CD4-positive, alpha-beta T cell (primary cell): Measurements from ENCODE around the gene GLCCI1. TPM values are rescaled to one million over a fixed set of nuclear protein-coding genes. Genes with fewer than 3 reads are reported as not detected.

Source experiments
- ATAC-seq: fragments of 200-7000 bp; cut with Tn5 transposase; one replicate; pipeline ENCODE4 v1.10.0; 2022; ENCODE audit warnings: mild to moderate bottlenecking; ENCODE audit not compliant: poor library complexity
- CTCF ChIA-PET: fragments of 350-600 bp; sonication (Branson Sonifier 250); formaldehyde crosslinking; loops from one replicate; lab custom pipeline; 2021; ENCODE audit warnings: antibody characterized with exemption, inconsistent platforms; lab: Charles Lee
- POLR2A ChIA-PET: fragments of 350-600 bp; sonication (Branson Sonifier 250); formaldehyde crosslinking; loops from one replicate; lab custom pipeline; 2021; ENCODE audit warnings: antibody characterized with exemption, inconsistent platforms; lab: Charles Lee
- DNase-seq, 14 experiments: peaks; one replicate each; pipeline ENCODE4 v3.0.0-alpha.2; 2013 to 2020; ENCODE audit warnings: mixed read lengths in 2 of 14
- H3K27ac ChIP-seq, 2 donors: one replicate each; pipeline versions ENCODE4 v1.5.1 to v1.7.0; 2013; ENCODE audit warnings: low read length in 2 of 2, low read depth in 1 of 2, mild to moderate bottlenecking in 1 of 2
- H3K27me3 ChIP-seq, 2 experiments: 1 replicate in 1 of 2; 2 replicates in 1 of 2; pipeline versions ENCODE4 v1.6.1 to v1.7.0; 2013; ENCODE audit warnings: low read length in 2 of 2, control low read depth in 1 of 2, mild to moderate bottlenecking in 1 of 2, moderate library complexity in 1 of 2; ENCODE audit not compliant: insufficient read depth in 2 of 2, control insufficient read depth in 1 of 2
- H3K36me3 ChIP-seq: one replicate; pipeline ENCODE4 v1.6.1; 2013; ENCODE audit warnings: low read length, control low read depth; ENCODE audit not compliant: insufficient read depth
- H3K4me1 ChIP-seq: one replicate; pipeline ENCODE4 v1.6.1; 2013; ENCODE audit warnings: low read length, control low read depth; ENCODE audit not compliant: insufficient read depth
- H3K4me3 ChIP-seq: one replicate; pipeline ENCODE4 v1.5.1; 2013; ENCODE audit warnings: mild to moderate bottlenecking, low read length, moderate library complexity
- H3K9me3 ChIP-seq, 2 experiments: 1 replicate in 1 of 2; 2 replicates in 1 of 2; pipeline versions ENCODE4 v1.6.1 to v1.7.0; 2013; ENCODE audit warnings: low read length in 2 of 2, mild to moderate bottlenecking in 2 of 2, control low read depth in 1 of 2, moderate library complexity in 1 of 2; ENCODE audit not compliant: control insufficient read depth in 1 of 2, insufficient read depth in 1 of 2
- H3K27ac Mint-ChIP-seq: one replicate; pipeline ENCODE4 v1.8.0; 2020; ENCODE audit warnings: mixed read lengths
- H3K27me3 Mint-ChIP-seq: one replicate; pipeline ENCODE4 v1.8.0; 2021; ENCODE audit warnings: mixed read lengths
- H3K36me3 Mint-ChIP-seq: one replicate; pipeline ENCODE4 v1.8.0; 2021; ENCODE audit warnings: low read depth, mixed read lengths
- H3K4me1 Mint-ChIP-seq: one replicate; pipeline ENCODE4 v1.8.0; 2021; ENCODE audit warnings: low read depth, mixed read lengths
- H3K4me3 Mint-ChIP-seq: one replicate; pipeline ENCODE4 v1.8.0; 2020; ENCODE audit warnings: mild to moderate bottlenecking, mixed read lengths
- H3K9me3 Mint-ChIP-seq: one replicate; pipeline ENCODE4 v1.8.0; 2020; ENCODE audit warnings: mixed read lengths
- CTCF ChIP-seq: fragments of 200-600 bp; IDR thresholded peaks from one replicate; pipeline ENCODE4 v1.8.0; 2022; ENCODE audit warnings: antibody characterized with exemption, mild to moderate bottlenecking
- intact Hi-C, 2 experiments: fragments of 100-400 bp; cut with DNase I in 1 of 2; cut with micrococcal nuclease in 1 of 2; formaldehyde crosslinking; loops; one replicate each; pipeline versions ENCODE4 v1.15.1 to v1.9.0; 2023 to 2025; cut with DNase I, micrococcal nuclease
- total RNA-seq, 174 experiments: library from RNA in 2 of 174; stranded (reverse) in 2 of 174; gene quantifications; one replicate each; pipeline ENCODE4 v1.2.3 and lab custom pipeline; 2021 to 2026

The GLCCI1 gene
- total RNA-seq, 2 experiments from 2014 or later = 22.2 to 22.3 TPM

GRCh38 chr7:8129318-8129659, 160.7 kb downstream of the GLCCI1 start:
- H3K9me3 ChIP-seq = no peaks in the 10 kb centered on the region
- DNase-seq (peak in 2 of 14 experiments; percentile 65 to 74), ATAC-seq (no peak)
- TF ChIP-seq CTCF = no peak
- no peak overlapping the region for H3K4me3 ChIP-seq
- no peaks in the 10 kb centered on the region for H3K9me3 Mint-ChIP-seq
- no peaks in the 10 kb centered on the region for H3K36me3 Mint-ChIP-seq
- intact Hi-C loops = loop anchor here in 1 of 2 experiments (5.0 to 10.0 kb wide), 2 partner anchors 84 to 947 kb away; partner anchors contain the start of gene C1GALT1
- POLR2A ChIA-PET = no interaction called here
- H3K4me1 Mint-ChIP-seq = peaks cover 91% of the 10 kb centered on the region
- CTCF ChIA-PET = no interaction called here
- H3K27me3 Mint-ChIP-seq = no peaks in the 10 kb centered on the region
- peak overlapping the region; percentile 40 for H3K4me3 Mint-ChIP-seq
- no peaks in the 10 kb centered on the region for H3K36me3 ChIP-seq
- H3K27ac ChIP-seq = no peak overlapping the region
- H3K4me1 ChIP-seq = peaks cover 94% of the 10 kb centered on the region
- no peaks in the 10 kb centered on the region for H3K27me3 ChIP-seq
- peak overlapping the region; percentile 96 for H3K27ac Mint-ChIP-seq

GRCh38 chr7:8130663-8131062, 162.1 kb downstream of the GLCCI1 start:
- CTCF ChIA-PET = interaction anchor here (3.0 kb wide), 1 partner anchor 59 kb away, joined by 11 read pairs; no protein-coding TSS in a partner anchor
- H3K4me1 ChIP-seq = peaks cover 89% of the 10 kb centered on the region

More at GRCh38 chr7:8130663-8131062, 162.1 kb downstream of the GLCCI1 start:
- POLR2A ChIA-PET = interaction anchor here (2.0 to 2.7 kb wide), 3 partner anchors 13 to 490 kb away, joined by 9 to 21 read pairs (median 14); partner anchors contain the start of gene UMAD1
- no peaks in the 10 kb centered on the region for H3K36me3 ChIP-seq
- no peak for TF ChIP-seq CTCF
- intact Hi-C loops = loop anchor here (5.0 kb wide), 3 partner anchors 158 to 448 kb away; no protein-coding TSS in a partner anchor
- H3K4me3 Mint-ChIP-seq = no peak overlapping the region
- peak overlapping the region; percentile 36 to 79 for H3K27ac ChIP-seq
- DNase-seq (no peak), ATAC-seq (no peak)
- no peaks in the 10 kb centered on the region for H3K9me3 ChIP-seq
- peak overlapping the region; percentile 96 for H3K27ac Mint-ChIP-seq
- no peaks in the 10 kb centered on the region for H3K27me3 Mint-ChIP-seq
- H3K36me3 Mint-ChIP-seq = no peaks in the 10 kb centered on the region
- H3K4me1 Mint-ChIP-seq = peaks cover 91% of the 10 kb centered on the region
- no peaks in the 10 kb centered on the region for H3K27me3 ChIP-seq
- H3K9me3 Mint-ChIP-seq = no peaks in the 10 kb centered on the region
- H3K4me3 ChIP-seq = no peak overlapping the region
